Transverse colon (tissue), 4 donors: ENCODE measurements around the gene PACRG. TPM values are rescaled to one million over a fixed set of nuclear protein-coding genes. Genes with fewer than 3 reads are reported as not detected.

Experiments
- DNase-seq: peaks from one replicate; pipeline ENCODE4 v3.0.0-alpha.2; 2019
- H3K27ac ChIP-seq, 4 donors: fragments of 200-600 bp; sonication (generic); 2 replicates each; pipeline ENCODE4 v1.5.1; 2016 to 2018; ENCODE audit warnings: inconsistent platforms in 4 of 4
- H3K27me3 ChIP-seq: fragments of 200-600 bp; sonication (generic); 2 replicates; pipeline ENCODE4 v1.5.1; 2017; ENCODE audit warnings: inconsistent platforms
- H3K36me3 ChIP-seq, 4 donors: fragments of 200-600 bp; sonication (generic); 2 replicates each; pipeline ENCODE4 v1.5.1; 2017 to 2019; ENCODE audit warnings: inconsistent platforms in 4 of 4
- H3K4me1 ChIP-seq, 4 donors: fragments of 200-600 bp; sonication (generic); 2 replicates each; pipeline ENCODE4 v1.5.1; 2017 to 2020; ENCODE audit warnings: inconsistent platforms in 4 of 4
- H3K4me3 ChIP-seq, 4 donors: fragments of 200-600 bp; sonication (generic); 1 replicate in 1 of 4; 2 replicates in 3 of 4; pipeline versions ENCODE4 v1.5.1 to v1.6.1; 2017 to 2019; ENCODE audit warnings: inconsistent platforms in 4 of 4
- H3K9me3 ChIP-seq, 2 donors: fragments of 200-600 bp; sonication (generic); 2 replicates each; pipeline ENCODE4 v1.5.1; 2017 to 2019; ENCODE audit warnings: inconsistent platforms in 2 of 2
- EP300 ChIP-seq: sonication (generic); formaldehyde crosslinking; IDR thresholded peaks from one replicate; pipeline ENCODE4 v1.6.1; 2017; ENCODE audit warnings: antibody characterized with exemption, low read depth
- POLR2A ChIP-seq: fragments of 450-650 bp; IDR thresholded peaks from one replicate; pipeline ENCODE4 v1.6.1; 2016; ENCODE audit warnings: antibody characterized with exemption, mild to moderate bottlenecking, moderate library complexity
- POLR2AphosphoS5 ChIP-seq, 3 donors: sonication (generic); formaldehyde crosslinking; IDR thresholded peaks; one replicate each; pipeline ENCODE4 v1.6.1; 2016; ENCODE audit warnings: antibody characterized with exemption in 3 of 3
- WGBS, 2 donors: methylation state at CpG; one replicate each; pipeline ENCODE4 v1.1.5; 2018; ENCODE audit warnings: low coverage in 1 of 2; 5-methylcytosine and 5-hydroxymethylcytosine counted together
- in situ Hi-C, 4 donors: fragments of 200-750 bp; cut with MboI; loops; one replicate each; pipeline versions ENCODE4 v1.15.0 to v1.15.1; 2017; ENCODE audit warnings: low sequenced_read_pairs in 3 of 4, low pct_ligation_motif_present in 1 of 4, low pct_unique_long_range_greater_than_20kb in 1 of 4
- intact Hi-C: fragments of 100-400 bp; cut with DNase I; formaldehyde crosslinking; loops from one replicate; pipeline ENCODE4 v1.15.1; 2023; ENCODE audit warnings: low total_unique reads
- total RNA-seq, 4 donors: library from RNA; depleted of rRNA; stranded (reverse); fragments of >200 nt; gene quantifications; one replicate each; pipeline ENCODE4 v1.1.0, GENCODE V29; 2016
- TF ChIP-seq, protein P1 (sequence below), 5 experiments: fragments of 200-600 bp in 3 of 5; fragments of 450-650 bp in 2 of 5; sonication (generic) in 3 of 5; IDR thresholded peaks; 1 replicate in 2 of 5; 2 replicates in 3 of 5; pipeline ENCODE4 v1.5.1; 2016 to 2017; ENCODE audit warnings: antibody characterized with exemption in 5 of 5, inconsistent platforms in 3 of 5, mild to moderate bottlenecking in 2 of 5, moderate library complexity in 1 of 5

PACRG gene
- total RNA-seq, 4 donors from 2014 or later = 1.2 to 13.8 (median 1.4) TPM; not detected in 1

DNA sequence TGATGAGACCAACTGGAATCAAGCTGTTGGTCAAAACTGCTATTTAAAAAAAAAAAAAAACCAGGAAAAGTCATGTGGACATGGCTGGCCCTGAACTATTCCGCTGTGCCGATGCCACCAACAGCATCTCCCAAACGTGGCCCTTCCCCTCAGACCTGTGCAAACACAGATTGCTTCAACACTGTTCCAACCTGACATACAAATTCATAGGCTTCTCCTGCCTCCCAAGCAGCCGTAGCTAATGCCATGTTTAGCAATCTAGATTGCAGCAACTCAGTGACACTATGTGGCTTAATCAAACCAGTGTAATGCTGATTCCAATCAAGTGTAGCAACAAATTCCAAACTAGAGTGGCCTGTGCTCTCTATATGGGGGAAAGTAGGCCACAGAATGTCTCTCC lies 16.4 kb upstream of the PACRG start:
- DNase-seq = no peak
- Histone ChIP-seq H3K9me3 (no peaks in the 10 kb centered on the region), H3K4me1 (peaks cover 0 to 1% (median 0%) of the 10 kb centered on the region in 4 donors), H3K27ac (no peak overlapping the region), H3K4me3 (no peak overlapping the region), H3K27me3 (no peaks in the 10 kb centered on the region), H3K36me3 (no peaks in the 10 kb centered on the region)
- 88 to 90% methylated on average over 3 to 4 of the region's 4 CpGs for WGBS, 2 donors
- in situ Hi-C loops (no loop called here), intact Hi-C loops (no loop called here)
- TF ChIP-seq EP300 = no peak

GRCh38 chr6:162712694-162713093 lies 15.1 kb upstream of the PACRG start:
- 86 to 100% methylated on average over 2 of the region's 2 CpGs for WGBS, 2 donors
- intact Hi-C loops = no loop called here
- TF ChIP-seq, protein P1, sequence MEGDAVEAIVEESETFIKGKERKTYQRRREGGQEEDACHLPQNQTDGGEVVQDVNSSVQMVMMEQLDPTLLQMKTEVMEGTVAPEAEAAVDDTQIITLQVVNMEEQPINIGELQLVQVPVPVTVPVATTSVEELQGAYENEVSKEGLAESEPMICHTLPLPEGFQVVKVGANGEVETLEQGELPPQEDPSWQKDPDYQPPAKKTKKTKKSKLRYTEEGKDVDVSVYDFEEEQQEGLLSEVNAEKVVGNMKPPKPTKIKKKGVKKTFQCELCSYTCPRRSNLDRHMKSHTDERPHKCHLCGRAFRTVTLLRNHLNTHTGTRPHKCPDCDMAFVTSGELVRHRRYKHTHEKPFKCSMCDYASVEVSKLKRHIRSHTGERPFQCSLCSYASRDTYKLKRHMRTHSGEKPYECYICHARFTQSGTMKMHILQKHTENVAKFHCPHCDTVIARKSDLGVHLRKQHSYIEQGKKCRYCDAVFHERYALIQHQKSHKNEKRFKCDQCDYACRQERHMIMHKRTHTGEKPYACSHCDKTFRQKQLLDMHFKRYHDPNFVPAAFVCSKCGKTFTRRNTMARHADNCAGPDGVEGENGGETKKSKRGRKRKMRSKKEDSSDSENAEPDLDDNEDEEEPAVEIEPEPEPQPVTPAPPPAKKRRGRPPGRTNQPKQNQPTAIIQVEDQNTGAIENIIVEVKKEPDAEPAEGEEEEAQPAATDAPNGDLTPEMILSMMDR (IDR thresholded peaks at IDR 0.05) = no peak
- TF ChIP-seq POLR2AphosphoS5 (IDR thresholded peaks at IDR 0.05) (no peak), EP300 (no peak), POLR2A (no peak)

DNA sequence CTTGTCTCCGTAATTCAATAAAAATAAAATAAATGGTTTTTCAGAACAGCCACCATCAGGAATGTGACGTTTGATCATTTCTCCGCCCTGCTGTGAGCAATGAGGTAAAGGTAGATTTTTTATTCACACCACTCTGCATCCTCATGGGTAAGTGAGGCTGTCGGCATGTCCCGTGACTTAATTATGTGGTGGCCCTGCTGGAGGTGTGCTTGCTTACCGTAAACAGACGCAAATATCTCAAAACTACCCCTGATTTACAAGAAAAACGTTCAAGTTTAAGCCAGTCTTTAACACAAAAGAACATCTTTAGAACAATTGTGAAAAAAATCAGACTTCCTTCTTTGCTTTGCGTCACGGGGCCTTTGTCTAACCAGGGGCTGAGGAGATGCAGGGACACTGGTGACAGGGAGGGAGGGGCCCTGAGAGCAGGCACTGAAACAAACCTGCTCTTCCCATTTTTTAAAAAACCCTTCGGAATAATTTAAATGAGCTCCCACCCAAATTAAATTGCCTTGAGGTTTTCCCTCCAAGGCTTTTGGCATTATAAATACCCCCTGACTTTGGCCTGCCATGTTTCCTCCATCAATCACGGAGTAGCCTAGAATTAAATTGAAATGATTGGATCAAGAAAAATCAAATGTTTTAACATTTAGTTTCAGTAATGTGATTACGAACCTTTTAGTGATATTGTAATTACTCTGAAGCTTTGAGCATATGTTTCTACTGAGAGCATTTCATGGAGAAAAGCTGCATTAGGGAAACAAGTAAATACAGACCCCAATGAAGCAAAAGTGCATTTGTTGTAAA lies 13.6 kb upstream of the PACRG start:
- H3K27ac ChIP-seq = no peak overlapping the region
- H3K4me3 ChIP-seq = no peak overlapping the region
- intact Hi-C loops = no loop called here
- TF ChIP-seq, protein P1 (IDR thresholded peaks at IDR 0.05) = no peak
- TF ChIP-seq POLR2AphosphoS5 (IDR thresholded peaks at IDR 0.05) (no peak), EP300 (no peak), POLR2A (no peak)
- no peaks in the 10 kb centered on the region for H3K4me1 ChIP-seq
- H3K9me3 ChIP-seq = no peaks in the 10 kb centered on the region
- no peaks in the 10 kb centered on the region for H3K36me3 ChIP-seq
- 82 to 86% methylated on average over 13 of the region's 13 CpGs for WGBS, 2 donors
- no peak for DNase-seq
- no peaks in the 10 kb centered on the region for H3K27me3 ChIP-seq
- in situ Hi-C loops = no loop called here

More at GRCh38 chr6:162712694-162713093, 15.1 kb upstream of the PACRG start:
- H3K4me3 ChIP-seq = no peak overlapping the region
- H3K9me3 ChIP-seq = no peaks in the 10 kb centered on the region
- DNase-seq = no peak
- H3K4me1 ChIP-seq = no peaks in the 10 kb centered on the region
- H3K27me3 ChIP-seq = no peaks in the 10 kb centered on the region
- H3K27ac ChIP-seq = no peak overlapping the region
- no peaks in the 10 kb centered on the region for H3K36me3 ChIP-seq
- in situ Hi-C loops = no loop called here

DNA sequence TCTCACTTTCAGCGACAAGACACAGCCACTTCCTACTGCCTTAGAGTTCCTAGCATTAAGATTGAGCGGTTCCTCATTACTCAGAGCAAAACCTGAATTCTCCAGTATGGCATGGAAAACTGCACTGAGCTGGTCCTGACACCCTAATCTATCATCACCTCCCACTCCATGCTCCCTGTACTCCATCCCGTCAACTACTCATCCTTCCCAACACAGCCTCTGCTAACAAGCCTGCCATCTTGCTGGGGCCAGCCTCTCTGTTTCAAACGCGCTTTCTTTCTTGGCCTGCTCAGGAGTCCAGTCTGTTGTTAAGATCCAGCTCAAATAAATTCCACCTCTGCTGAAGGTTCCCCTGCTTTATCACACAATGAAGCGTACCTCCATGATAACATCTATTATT lies 12.2 kb upstream of the PACRG start:
- WGBS, 2 donors = 91 to 93% methylated on average over 6 of the region's 6 CpGs
- in situ Hi-C loops = no loop called here
- intact Hi-C loops = no loop called here

More for the DNA sequence above, 12.2 kb upstream of the PACRG start:
- no peaks in the 10 kb centered on the region for H3K9me3 ChIP-seq
- no peaks in the 10 kb centered on the region for H3K36me3 ChIP-seq
- DNase-seq = no peak
- no peaks in the 10 kb centered on the region for H3K27me3 ChIP-seq
- no peak overlapping the region for H3K4me3 ChIP-seq
- no peaks in the 10 kb centered on the region for H3K4me1 ChIP-seq
- H3K27ac ChIP-seq = no peak overlapping the region
- TF ChIP-seq, protein P1 (IDR thresholded peaks at IDR 0.05) = no peak
- TF ChIP-seq POLR2AphosphoS5 (IDR thresholded peaks at IDR 0.05) = no peak
- no peak for TF ChIP-seq EP300
- TF ChIP-seq POLR2A = no peak
